Upper lobe of left lung (tissue), 6 donors: ENCODE measurements around the gene SYTL2. TPM values are rescaled to one million over a fixed set of nuclear protein-coding genes. Genes with fewer than 3 reads are reported as not detected.
"Not testable (repeated sequence)": the region's sequence is repeated elsewhere in the genome, so short reads cannot be mapped to it uniquely, and the experiment has no call there.

Experiments
- ATAC-seq, 2 donors: fragments of 200-7000 bp; cut with Tn5 transposase; one replicate each; pipeline ENCODE4 v1.9.1; 2022; ENCODE audit warnings: mild to moderate bottlenecking in 2 of 2, moderate library complexity in 2 of 2; ENCODE audit not compliant: low FRiP score in 2 of 2
- DNase-seq, 2 donors: peaks; one replicate each; pipeline ENCODE4 v3.0.0-alpha.2; 2019 to 2020
- H3K27ac ChIP-seq, 4 donors: fragments of 200-600 bp; sonication (generic); one replicate each; pipeline ENCODE4 v1.5.1; 2016 to 2019
- H3K27me3 ChIP-seq, 4 donors: fragments of 200-600 bp; sonication (generic); one replicate each; pipeline ENCODE4 v1.5.1; 2017 to 2019
- H3K36me3 ChIP-seq, 4 donors: fragments of 200-600 bp; sonication (generic); one replicate each; pipeline ENCODE4 v1.5.1; 2016 to 2019
- H3K4me1 ChIP-seq, 4 donors: fragments of 200-600 bp; sonication (generic); one replicate each; pipeline ENCODE4 v1.5.1; 2018 to 2019
- H3K4me3 ChIP-seq, 4 donors: fragments of 200-600 bp; sonication (generic); one replicate each; pipeline ENCODE4 v1.5.1; 2017 to 2019; ENCODE audit warnings: mild to moderate bottlenecking in 2 of 4, moderate library complexity in 1 of 4
- H3K9me3 ChIP-seq, 4 donors: fragments of 200-600 bp; sonication (generic); one replicate each; pipeline ENCODE4 v1.5.1; 2018 to 2019
- CTCF ChIP-seq, 6 experiments: fragments of 450-650 bp in 4 of 6; fragments of 200-600 bp in 2 of 6; sonication (generic) in 2 of 6; IDR thresholded peaks; one replicate each; pipeline ENCODE4 v1.5.1; 2016 to 2019; ENCODE audit warnings: antibody characterized with exemption in 6 of 6
- EP300 ChIP-seq, 4 donors: sonication (generic); formaldehyde crosslinking; IDR thresholded peaks; one replicate each; pipeline ENCODE4 v1.5.1; 2017; ENCODE audit warnings: antibody characterized with exemption in 4 of 4, control low read depth in 2 of 4
- POLR2A ChIP-seq, 4 donors: fragments of 450-650 bp; IDR thresholded peaks; one replicate each; pipeline ENCODE4 v1.5.1; 2016 to 2017; ENCODE audit warnings: antibody characterized with exemption in 4 of 4, mild to moderate bottlenecking in 2 of 4
- POLR2AphosphoS5 ChIP-seq, 2 donors: sonication (generic); formaldehyde crosslinking; IDR thresholded peaks; one replicate each; pipeline ENCODE4 v1.5.1; 2017; ENCODE audit warnings: antibody characterized with exemption in 2 of 2
- whole genome bisulfite sequencing, 2 donors: methylation state at CpG; one replicate each; pipeline ENCODE4 v1.1.5; 2017 to 2018; 5-methylcytosine and 5-hydroxymethylcytosine counted together
- total RNA-seq, 6 donors: library from RNA; depleted of rRNA in 4 of 6; stranded (reverse); fragments of >200 nt in 4 of 6; gene quantifications; one replicate each; pipeline versions ENCODE4 v1.1.0 to v1.2.1, GENCODE V29; 2016 to 2021
- donor health status: DM: no; HTN: no; CAD: no; lungs with moderate emphysema.
- donor health status: DM: no; HTN: yes; CAD: no; lungs with severe emphysema.

The SYTL2 gene
- total RNA-seq, 6 donors from 2014 or later, result 11.9 to 52.7 (median 20.1) TPM

GRCh38 chr11:85663080-85663752, 147.7 kb downstream of the SYTL2 start:
- 4 to 6% methylated on average over 10 of the region's 10 CpGs for WGBS, 2 donors
- H3K27me3 ChIP-seq, result no peaks in the 10 kb centered on the region
- TF ChIP-seq POLR2A (IDR thresholded peaks at IDR 0.05), result no peak
- peak overlapping the region; percentile 92 to 100 (median 97) for H3K27ac ChIP-seq
- H3K4me3 ChIP-seq, result peak overlapping the region; percentile 55 to 95 (median 79)
- ATAC-seq (no peak), DNase-seq (no peak)
- H3K4me1 ChIP-seq, result peaks cover 37 to 49% (median 45%) of the 10 kb centered on the region in 4 donors
- H3K9me3 ChIP-seq, result no peaks in the 10 kb centered on the region
- peaks cover 0 to 47% (median 3%) of the 10 kb centered on the region in 4 donors for H3K36me3 ChIP-seq

GRCh38 chr11:85661972-85662664, 148.8 kb downstream of the SYTL2 start:
- DNase-seq (no peak), ATAC-seq (no peak)
- no peaks in the 10 kb centered on the region for H3K9me3 ChIP-seq
- no peaks in the 10 kb centered on the region for H3K27me3 ChIP-seq
- no peak for TF ChIP-seq POLR2A (IDR thresholded peaks at IDR 0.05)
- TF ChIP-seq EP300 (IDR thresholded peaks at IDR 0.05), result no peak
- TF ChIP-seq POLR2AphosphoS5 (IDR thresholded peaks at IDR 0.05), result no peak
- TF ChIP-seq CTCF (IDR thresholded peaks at IDR 0.05), result no peak
- H3K4me1 ChIP-seq, result peaks cover 39 to 53% (median 49%) of the 10 kb centered on the region in 4 donors
- peak overlapping the region in 3 of 4 donors; percentile 0 to 95 (median 84) for H3K4me3 ChIP-seq
- no peak overlapping the region for H3K27ac ChIP-seq
- peaks cover 0 to 57% (median 4%) of the 10 kb centered on the region in 4 donors for H3K36me3 ChIP-seq
- WGBS, 2 donors, result 10% methylated on average over 4 of the region's 4 CpGs

GRCh38 chr11:85658180-85658579, 152.8 kb downstream of the SYTL2 start:
- Histone ChIP-seq H3K4me3 (no peak overlapping the region), H3K4me1 (peaks cover 37 to 50% (median 46%) of the 10 kb centered on the region in 4 donors)

GRCh38 chr11:85656777-85657176, 154.2 kb downstream of the SYTL2 start:
- ATAC-seq, result no peak
- Histone ChIP-seq H3K27ac (no peak overlapping the region), H3K36me3 (peaks cover 0 to 81% (median 9%) of the 10 kb centered on the region in 4 donors), H3K9me3 (no peaks in the 10 kb centered on the region), H3K4me3 (no peak overlapping the region), H3K27me3 (no peaks in the 10 kb centered on the region), H3K4me1 (peaks cover 24 to 36% (median 32%) of the 10 kb centered on the region in 4 donors)
- TF ChIP-seq EP300 (IDR thresholded peaks at IDR 0.05) (no peak), CTCF (IDR thresholded peaks at IDR 0.05) (no peak), POLR2AphosphoS5 (IDR thresholded peaks at IDR 0.05) (no peak), POLR2A (IDR thresholded peaks at IDR 0.05) (no peak)
- DNase-seq, result no peak
- WGBS, 2 donors, result 85 to 91% methylated on average over 1 of the region's 1 CpG

More at GRCh38 chr11:85658180-85658579, 152.8 kb downstream of the SYTL2 start:
- H3K36me3 ChIP-seq, result peaks cover 0 to 89% (median 9%) of the 10 kb centered on the region in 4 donors
- H3K9me3 ChIP-seq, result no peaks in the 10 kb centered on the region
- DNase-seq, result no peak
- no peaks in the 10 kb centered on the region for H3K27me3 ChIP-seq
- H3K27ac ChIP-seq, result no peak overlapping the region
- 30 to 38% methylated on average over 1 of the region's 1 CpG for WGBS, 2 donors
- TF ChIP-seq POLR2AphosphoS5 (IDR thresholded peaks at IDR 0.05), result no peak
- TF ChIP-seq CTCF (IDR thresholded peaks at IDR 0.05), result no peak
- TF ChIP-seq EP300 (IDR thresholded peaks at IDR 0.05), result no peak
- TF ChIP-seq POLR2A (IDR thresholded peaks at IDR 0.05), result no peak
- no peak for ATAC-seq

- not testable (repeated sequence) for ATAC-seq, H3K27me3 ChIP-seq, H3K27ac ChIP-seq, DNase-seq, H3K9me3 ChIP-seq, H3K4me3 ChIP-seq
- H3K4me1 ChIP-seq, result peaks cover 9 to 20% (median 12%) of the 10 kb centered on the region in 4 donors
- WGBS, 2 donors, result 95 to 97% methylated on average over 4 of the region's 4 CpGs
- peaks cover 0 to 58% (median 6%) of the 10 kb centered on the region in 4 donors for H3K36me3 ChIP-seq
Measured at GRCh38 chr11:85654343-85654742, 156.6 kb downstream of the SYTL2 start.
